H1 (cell line): ENCODE measurements around the gene FDPS. TPM values are rescaled to one million over a fixed set of nuclear protein-coding genes. Genes with fewer than 3 reads are reported as not detected.

Source experiments
- CTCF ChIA-PET: fragments of 300-600 bp; sonication (Branson Sonifier 250); formaldehyde crosslinking; loops from one replicate; lab custom pipeline; 2021; ENCODE audit not compliant: partially characterized antibody; lab: Charles Lee
- POLR2A ChIA-PET: fragments of 300-600 bp; sonication (Branson Sonifier 250); formaldehyde crosslinking; loops from one replicate; lab custom pipeline; 2021; ENCODE audit warnings: inconsistent platforms; ENCODE audit not compliant: partially characterized antibody; lab: Charles Lee
- DNase-seq, 2 experiments: peaks; one replicate each; pipeline versions ENCODE4 v3.0.0 to v3.0.0-alpha.2; 2010 to 2022; ENCODE audit warnings: low spot score in 2 of 2, low read depth in 1 of 2, mixed read lengths in 1 of 2
- FAIRE-seq: peaks from 2 replicates; lab custom pipeline; 2011; peaks lifted over from hg19 to GRCh38; lab: Jason Lieb, UNC
- H2AFZ ChIP-seq: 2 replicates; pipeline ENCODE4 v1.8.1; 2012; ENCODE audit warnings: low read length, inconsistent platforms
- H2AK5ac ChIP-seq: 2 replicates; pipeline ENCODE4 v1.6.1; 2013; ENCODE audit warnings: low read depth, low read length
- H2BK120ac ChIP-seq: replicated peaks from 2 replicates; pipeline ENCODE3; 2013; ENCODE audit warnings: low read depth, low read length, inconsistent platforms
- H2BK12ac ChIP-seq: 2 replicates; pipeline ENCODE4 v1.6.1; 2013; ENCODE audit warnings: low read depth, low read length
- H2BK15ac ChIP-seq: 2 replicates; pipeline ENCODE4 v1.6.1; 2013; ENCODE audit warnings: low read length
- H2BK20ac ChIP-seq: 2 replicates; pipeline ENCODE4 v1.6.1; 2013; ENCODE audit warnings: low read length
- H2BK5ac ChIP-seq: 2 replicates; pipeline ENCODE4 v1.6.1; 2013; ENCODE audit warnings: low read depth, low read length
- H3K14ac ChIP-seq: 2 replicates; pipeline ENCODE4 v1.6.1; 2013; ENCODE audit warnings: inconsistent platforms; ENCODE audit not compliant: insufficient read length
- H3K18ac ChIP-seq: 2 replicates; pipeline ENCODE4 v1.6.1; 2013; ENCODE audit warnings: low read length; ENCODE audit errors: extremely low read depth
- H3K23ac ChIP-seq: 2 replicates; pipeline ENCODE4 v1.6.1; 2013; ENCODE audit warnings: inconsistent platforms; ENCODE audit not compliant: insufficient read length
- H3K23me2 ChIP-seq: 2 replicates; pipeline ENCODE4 v1.6.1; 2013; ENCODE audit warnings: low read depth, low read length
- H3K27ac ChIP-seq: 2 replicates; pipeline ENCODE4 v1.6.1; 2011; ENCODE audit warnings: low read depth, low read length, inconsistent platforms
- H3K27me3 ChIP-seq, 4 experiments: replicated peaks in 1 of 4; 1 replicate in 1 of 4; 2 replicates in 3 of 4; pipeline versions ENCODE4 v1.6.1 to v1.8.1; 2011 to 2013; ENCODE audit warnings: low read length in 3 of 4, mild to moderate bottlenecking in 3 of 4, inconsistent platforms in 2 of 4, mixed read lengths in 2 of 4, moderate library complexity in 1 of 4; ENCODE audit not compliant: control insufficient read depth in 3 of 4, insufficient read depth in 3 of 4; ENCODE audit errors: extremely low read depth in 1 of 4
- H3K36me3 ChIP-seq, 4 experiments: 2 replicates each; pipeline versions ENCODE4 v1.6.1 to v1.8.1; 2011 to 2013; ENCODE audit warnings: mild to moderate bottlenecking in 4 of 4, low read length in 3 of 4, moderate library complexity in 2 of 4, control low read depth in 1 of 4, inconsistent platforms in 1 of 4; ENCODE audit not compliant: insufficient read depth in 4 of 4, control insufficient read depth in 2 of 4
- H3K4ac ChIP-seq: replicated peaks from 2 replicates; pipeline ENCODE3; 2013; ENCODE audit warnings: low read length, low read depth, mixed read lengths, inconsistent platforms; ENCODE audit not compliant: insufficient read length
- H3K4me1 ChIP-seq, 4 experiments: replicated peaks in 1 of 4; 1 replicate in 1 of 4; 2 replicates in 3 of 4; pipeline versions ENCODE4 v1.6.1 to v1.8.1; 2011 to 2013; ENCODE audit warnings: low read length in 3 of 4, inconsistent platforms in 2 of 4, mixed read lengths in 1 of 4; ENCODE audit not compliant: insufficient read depth in 4 of 4, control insufficient read depth in 3 of 4
- H3K4me2 ChIP-seq, 2 experiments: 2 replicates each; pipeline versions ENCODE4 v1.6.1 to v1.8.1; 2011 to 2013; ENCODE audit warnings: low read depth in 2 of 2, low read length in 2 of 2, control low read depth in 1 of 2, inconsistent platforms in 1 of 2, mild to moderate bottlenecking in 1 of 2; ENCODE audit not compliant: insufficient read depth in 1 of 2
- H3K4me3 ChIP-seq, 4 experiments: fragments of 200-600, 300-600 bp in 1 of 4; sonication (generic), shearing (Covaris generic), sonication (Bioruptor Twin) in 1 of 4; 2 replicates each; pipeline versions ENCODE4 v1.5.1 to v1.8.1; 2011 to 2016; ENCODE audit warnings: low read length in 4 of 4, low read depth in 3 of 4, control low read depth in 2 of 4, inconsistent platforms in 2 of 4, mild to moderate bottlenecking in 2 of 4, mixed read lengths in 1 of 4, moderate library complexity in 1 of 4; ENCODE audit not compliant: insufficient read depth in 2 of 4; ENCODE audit errors: extremely low read depth in 1 of 4
- H3K56ac ChIP-seq: replicated peaks from 2 replicates; pipeline ENCODE3; 2013; ENCODE audit warnings: low read depth, mild to moderate bottlenecking, mixed read lengths, low read length, inconsistent platforms; ENCODE audit not compliant: insufficient read length
- H3K79me1 ChIP-seq: 2 replicates; pipeline ENCODE4 v1.6.1; 2013; ENCODE audit warnings: low read depth, low read length, control low read depth
- H3K79me2 ChIP-seq, 2 experiments: 2 replicates each; pipeline versions ENCODE4 v1.6.1 to v1.8.1; 2012 to 2013; ENCODE audit warnings: low read length in 2 of 2, mild to moderate bottlenecking in 2 of 2, inconsistent platforms in 1 of 2; ENCODE audit not compliant: insufficient read depth in 2 of 2, control insufficient read depth in 1 of 2
- H3K9ac ChIP-seq, 4 experiments: replicated peaks in 1 of 4; 1 replicate in 1 of 4; 2 replicates in 3 of 4; pipeline versions ENCODE4 v1.6.1 to v1.8.1; 2011 to 2013; ENCODE audit warnings: low read depth in 3 of 4, low read length in 3 of 4, control low read depth in 2 of 4, mild to moderate bottlenecking in 2 of 4, moderate library complexity in 2 of 4, inconsistent platforms in 1 of 4; ENCODE audit errors: extremely low read depth in 1 of 4
- H3K9me3 ChIP-seq, 2 experiments: 2 replicates each; pipeline versions ENCODE4 v1.6.1 to v1.8.1; 2012 to 2013; ENCODE audit warnings: mild to moderate bottlenecking in 2 of 2, moderate library complexity in 2 of 2, control low read depth in 1 of 2, inconsistent platforms in 1 of 2, low read depth in 1 of 2, low read length in 1 of 2, mixed read lengths in 1 of 2; ENCODE audit not compliant: insufficient read depth in 2 of 2
- H4K20me1 ChIP-seq, 2 experiments: replicated peaks in 1 of 2; 2 replicates each; pipeline versions ENCODE3 to v1.8.1; 2011 to 2013; ENCODE audit warnings: inconsistent platforms in 2 of 2, low read length in 2 of 2, mild to moderate bottlenecking in 1 of 2; ENCODE audit not compliant: insufficient read depth in 2 of 2, control insufficient read depth in 1 of 2
- H4K5ac ChIP-seq: 2 replicates; pipeline ENCODE4 v1.6.1; 2013; ENCODE audit warnings: low read length, low read depth, mixed read lengths, inconsistent platforms; ENCODE audit not compliant: insufficient read length
- H4K8ac ChIP-seq: 2 replicates; pipeline ENCODE4 v1.8.0; 2013; ENCODE audit warnings: mild to moderate bottlenecking, moderate library complexity, low read length, inconsistent platforms; ENCODE audit not compliant: insufficient read depth; ENCODE audit errors: extremely low read depth
- H4K91ac ChIP-seq: replicated peaks from 2 replicates; pipeline ENCODE3; 2013; ENCODE audit warnings: low read length, mixed read lengths, inconsistent platforms; ENCODE audit not compliant: insufficient read length
- BACH1 ChIP-seq: IDR thresholded peaks from 2 replicates; pipeline ENCODE4 v1.6.1; 2012; ENCODE audit warnings: low read length, improper control_type of control experiment
- EP300 ChIP-seq, 2 experiments: IDR thresholded peaks; 1 replicate in 1 of 2; 2 replicates in 1 of 2; pipeline ENCODE4 v1.6.1; 2011 to 2012; ENCODE audit warnings: low read depth in 2 of 2, low read length in 2 of 2, mild to moderate bottlenecking in 2 of 2, borderline replicate concordance in 1 of 2, inconsistent platforms in 1 of 2, moderate library complexity in 1 of 2
- RNF2 ChIP-seq: fragments of 200-900, 300-1000 bp; sonication (generic); IDR thresholded peaks from 2 replicates; pipeline ENCODE4 v1.7.1; 2016; ENCODE audit warnings: borderline replicate concordance, low read depth, mild to moderate bottlenecking, antibody characterized with exemption, low read length; ENCODE audit not compliant: poor library complexity, severe bottlenecking; ENCODE audit errors: missing control alignments
- WGBS, 2 experiments: shearing (Covaris generic) in 1 of 2; methylation state at CpG; one replicate each; pipeline versions ENCODE4 v1.1.6 to v1.1.7; 2013 to 2015; ENCODE audit warnings: low lambda C conversion rate in 2 of 2, mixed read lengths in 2 of 2, inconsistent platforms in 1 of 2, low coverage in 1 of 2, missing lambda C conversion rate in 1 of 2; ENCODE audit not compliant: insufficient replicate concordance in 2 of 2, insufficient coverage in 1 of 2, insufficient read length in 1 of 2; ENCODE audit errors: extremely low coverage in 1 of 2, missing lambda C conversion rate in 1 of 2; 5-methylcytosine and 5-hydroxymethylcytosine counted together
- polyA plus RNA-seq, 7 experiments: library from polyadenylated mRNA; depleted of rRNA in 3 of 7; stranded (reverse) in 5 of 7; unstranded in 2 of 7; fragments of >200 nt in 5 of 7; fragments of 200-250 nt in 2 of 7; gene quantifications; 1 replicate in 5 of 7; 2 replicates in 1 of 7; 4 replicates in 1 of 7; pipeline versions ENCODE4 v1.2.1 to v1.2.3, GENCODE V29; 2011 to 2013; ENCODE audit warnings: missing spikeins in 2 of 7, mixed read lengths in 2 of 7
- total RNA-seq: library from RNA; stranded (reverse); fragmentation: NEBNext Ultra II Directional; extraction: Animal tissue kit (Norgen Biotek cat#: 25700); gene quantifications from 2 replicates; pipeline ENCODE4 v1.2.1, GENCODE V29; 2021

FDPS gene
- total and polyA plus RNA-seq, 2 of the 8 experiments (the other 6 are each of a cell fraction or from before 2014, with no cell fraction given): 267 to 368 TPM

DNA sequence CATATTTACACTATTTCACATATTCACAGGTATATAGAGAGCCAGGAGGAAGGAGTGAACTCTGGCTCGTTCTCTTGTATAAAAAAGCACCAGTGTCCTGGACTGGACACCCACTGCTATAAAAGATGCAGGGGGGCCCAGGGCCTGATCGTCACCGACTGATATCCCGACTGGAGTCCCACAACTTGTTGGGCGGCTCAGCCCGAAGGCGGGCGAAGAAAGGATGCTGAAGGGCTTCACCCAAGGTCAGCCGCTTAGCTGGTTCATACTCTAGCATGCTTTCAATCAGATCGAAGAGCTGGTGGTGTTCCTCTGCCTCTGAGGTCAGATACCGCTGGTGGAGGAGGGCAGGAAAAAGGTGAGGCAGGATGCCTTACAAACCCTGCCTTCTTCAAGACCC is 45.6 kb upstream of the FDPS start:
- no peak overlapping the region for H3K27ac ChIP-seq
- FAIRE-seq: no peak

More for the DNA sequence above, 45.6 kb upstream of the FDPS start:
- Histone ChIP-seq H3K23ac (no peak overlapping the region), H4K8ac (no peak overlapping the region), H2BK120ac (no peak overlapping the region), H2BK5ac (no peak overlapping the region), H2BK15ac (no peak overlapping the region), H3K14ac (no peak overlapping the region), H3K23me2 (peaks cover 5% of the 10 kb centered on the region), H3K27me3 (no peaks in the 10 kb centered on the region), H2AK5ac (no peak overlapping the region), H2BK20ac (no peak overlapping the region), H3K4me3 (no peak overlapping the region), H3K36me3 (peaks cover 30 to 57% (median 52%) of the 10 kb centered on the region in 4 experiments), H3K9me3 (no peaks in the 10 kb centered on the region), H4K91ac (no peak overlapping the region), H3K4me2 (no peak overlapping the region; a peak in 1 of 4 replicates), H4K5ac (no peak overlapping the region), H3K4ac (no peak overlapping the region), H3K79me2 (peaks cover 0 to 14% of the 10 kb centered on the region in 2 experiments; a peak in 1 of 4 replicates), H3K4me1 (peaks cover 0 to 8% (median 4%) of the 10 kb centered on the region in 4 experiments; a peak in 3 of 7 replicates), H2AFZ (no peak overlapping the region), H3K56ac (no peak overlapping the region), H2BK12ac (no peak overlapping the region), H3K9ac (no peak overlapping the region), H3K18ac (no peak overlapping the region), H3K79me1 (peaks cover 6% of the 10 kb centered on the region), H4K20me1 (peaks cover 0 to 4% of the 10 kb centered on the region in 2 experiments)
- CTCF ChIA-PET: interaction anchor here (0.9 to 2.4 kb wide), 3 partner anchors 9 to 56 kb away, joined by 3 to 21 read pairs (median 4); no protein-coding TSS in a partner anchor
- no peak for TF ChIP-seq RNF2
- TF ChIP-seq BACH1: no peak
- no peak for TF ChIP-seq EP300 (IDR thresholded peaks at IDR 0.05; ENCODE audit: borderline replicate concordance in 1 of 2, low read depth in 2 of 2, low read length in 2 of 2)
- 93% methylated on average over 11 of the region's 11 CpGs; no CpG with 5 or more reads in 1 of the 2 experiments for WGBS, 2 experiments
- POLR2A ChIA-PET: interaction anchor here (0.7 to 6.4 kb wide), 12 partner anchors 9 to 67 kb away, joined by 3 to 87 read pairs (median 4); partner anchors contain the start of genes CLK2 and HCN3
- DNase-seq: no peak
